ENCODE measurements around the gene CFAP54. TPM values are rescaled to one million over a fixed set of nuclear protein-coding genes. Genes with fewer than 3 reads are reported as not detected.

Gene CFAP54
- total and polyA plus RNA-seq, 2 experiments from 2014 or later, result 0.07 to 0.76 TPM

- Histone ChIP-seq H4K20me1 (replicated peaks; ENCODE audit: insufficient read depth) (no peaks in the 10 kb centered on the region), H3K27me3 (ENCODE audit: insufficient read depth) (no peaks in the 10 kb centered on the region), H3K9me2 (ENCODE audit: insufficient read depth) (no peaks in the 10 kb centered on the region), H3K4me1 (ENCODE audit: insufficient read depth) (no peaks in the 10 kb centered on the region), H3K27ac (ENCODE audit: low read depth) (no peak overlapping the region), H3K4me2 (no peak overlapping the region), H2AFZ (no peak overlapping the region), H3K36me3 (ENCODE audit: insufficient read depth) (no peaks in the 10 kb centered on the region), H3F3A (replicated peaks; ENCODE audit: low read depth) (no peaks in the 10 kb centered on the region), H3K4me3 (no peak overlapping the region), H3K79me2 (replicated peaks; ENCODE audit: insufficient read depth) (no peaks in the 10 kb centered on the region)
- no peak overlapping the region for H3K4me3 Mint-ChIP-seq
- no peaks in the 10 kb centered on the region for H3K27me3 Mint-ChIP-seq (ENCODE audit: insufficient read depth, low read depth, poor library complexity)
- H3K9me3 Mint-ChIP-seq, result 0 out of 3 replicates have a peak, but pooled peaks cover 4% of the 10 kb centered on the region
- no peaks in the 10 kb centered on the region for H3K36me3 Mint-ChIP-seq (ENCODE audit: low read depth)
- H3K4me1 Mint-ChIP-seq, result peaks cover 3% of the 10 kb centered on the region; the same call in 2 of the 3 replicates
- H3K27ac Mint-ChIP-seq, result no peak overlapping the region
- DNase-seq (ENCODE audit: low spot score) (no peak), ATAC-seq (no peak)
- TF ChIP-seq CTCF (conservative IDR thresholded peaks at IDR 0.05; ENCODE audit: low read depth in 2 of 2), result no peak
- TF ChIP-seq CREB1 (CRISPR knock-in tag; IDR thresholded peaks at IDR 0.05; ENCODE audit: low read depth), result no peak
- TF ChIP-seq ETS1 (IDR thresholded peaks at IDR 0.05), result no peak
- no peak for TF ChIP-seq ZNF462 (CRISPR knock-in tag; IDR thresholded peaks at IDR 0.05)
- no peak for TF ChIP-seq JUNB (IDR thresholded peaks at IDR 0.05; ENCODE audit: unreplicated experiment)
- TF ChIP-seq ZNF114 (CRISPR knock-in tag; IDR thresholded peaks at IDR 0.05), result no peak
- TF ChIP-seq NANOG (IDR thresholded peaks at IDR 0.05; ENCODE audit: borderline replicate concordance), result no peak
- no peak for TF ChIP-seq ZNF331 (CRISPR knock-in tag; IDR thresholded peaks at IDR 0.05; ENCODE audit: low read depth)
- no peak for TF ChIP-seq POLR2AphosphoS5 (IDR thresholded peaks at IDR 0.05; ENCODE audit: low read depth)
- TF ChIP-seq REST (IDR thresholded peaks at IDR 0.05; ENCODE audit: unreplicated experiment), result no peak
- TF ChIP-seq STAT1 (IDR thresholded peaks at IDR 0.05; ENCODE audit: unreplicated experiment), result no peak
- TF ChIP-seq EZH2 (IDR thresholded peaks at IDR 0.05; ENCODE audit: low read depth, unreplicated experiment), result no peak
Observed at GRCh38 chr12:96776908-96777307, 287.5 kb downstream of the CFAP54 start.
